HG03095 (cell line): ENCODE results near the gene FAM171A2.

Experiments
- ATAC-seq: cut with Tn5 transposase; IDR thresholded peaks from one replicate; pipeline ENCODE4 v1.9.1; 2021; ENCODE audit warnings: moderate library complexity; ENCODE audit not compliant: unreplicated experiment

Gene FAM171A2

DNA sequence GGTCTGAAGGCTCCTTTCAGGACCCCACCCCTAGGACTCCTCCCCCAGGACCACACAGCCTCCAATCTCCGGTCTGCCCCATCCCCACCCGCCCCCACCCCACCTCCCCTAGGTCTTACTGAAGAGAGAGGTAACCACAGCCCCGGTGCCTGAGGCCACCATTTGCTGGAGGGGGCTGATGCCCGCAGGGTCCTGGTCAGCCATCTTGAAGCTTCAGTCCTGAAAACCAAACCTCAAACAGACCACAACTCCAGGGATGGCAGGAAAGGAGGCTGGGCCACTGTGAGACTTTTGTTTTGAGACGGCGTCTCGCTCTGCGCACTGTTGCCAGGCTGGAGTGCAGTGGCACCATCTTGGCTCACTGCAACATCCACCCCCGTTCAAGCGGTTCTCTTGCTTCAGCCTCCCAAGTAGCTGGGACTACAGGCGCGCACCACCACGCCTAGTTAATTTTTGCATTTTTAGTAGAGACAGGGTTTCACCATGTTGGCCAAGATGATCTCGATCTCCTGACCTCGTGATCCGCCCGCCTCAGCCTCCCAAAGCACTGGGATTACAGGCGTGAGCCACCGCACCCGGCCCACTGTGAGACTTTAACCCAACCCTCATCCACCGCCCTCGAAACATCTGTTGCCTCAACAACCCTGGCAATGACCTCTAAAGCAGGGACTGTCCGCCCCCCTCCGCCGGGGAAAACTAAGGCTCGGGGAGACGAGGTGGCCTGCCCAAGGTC, 40.1 kb downstream of the FAM171A2 start:
- no peak for ATAC-seq

DNA sequence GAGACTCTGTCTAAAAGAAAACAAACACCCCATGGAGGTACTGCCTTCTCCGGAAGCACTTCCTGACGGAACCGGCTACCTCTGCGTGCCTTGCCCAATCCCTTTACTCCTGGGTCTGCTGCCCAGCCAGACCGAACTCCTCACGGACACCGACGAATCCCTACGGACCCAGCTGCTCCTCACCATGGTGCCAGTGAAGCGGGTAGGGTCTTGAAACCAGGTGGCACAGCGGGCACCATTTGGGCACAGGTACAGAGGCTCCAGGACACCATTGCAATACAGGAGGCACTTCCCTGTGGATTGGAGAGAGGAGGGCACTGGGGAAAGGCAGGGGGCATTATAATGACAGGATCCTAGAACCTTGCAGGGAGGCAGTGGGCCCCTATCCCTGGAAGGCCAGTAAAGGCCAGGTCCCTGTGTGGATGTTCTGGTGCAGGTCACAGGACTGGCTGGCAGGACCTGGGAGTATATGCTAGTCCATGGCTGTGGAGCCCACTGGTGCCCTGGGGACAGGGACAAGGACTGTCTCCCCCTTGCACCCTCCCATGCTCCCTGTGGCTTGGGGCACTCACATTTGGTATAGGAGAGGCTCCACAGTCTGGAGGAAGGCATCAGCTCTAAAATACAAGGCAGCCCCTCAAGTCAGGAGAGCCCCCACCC, 41.3 kb downstream of the FAM171A2 start:
- ATAC-seq = no peak

DNA sequence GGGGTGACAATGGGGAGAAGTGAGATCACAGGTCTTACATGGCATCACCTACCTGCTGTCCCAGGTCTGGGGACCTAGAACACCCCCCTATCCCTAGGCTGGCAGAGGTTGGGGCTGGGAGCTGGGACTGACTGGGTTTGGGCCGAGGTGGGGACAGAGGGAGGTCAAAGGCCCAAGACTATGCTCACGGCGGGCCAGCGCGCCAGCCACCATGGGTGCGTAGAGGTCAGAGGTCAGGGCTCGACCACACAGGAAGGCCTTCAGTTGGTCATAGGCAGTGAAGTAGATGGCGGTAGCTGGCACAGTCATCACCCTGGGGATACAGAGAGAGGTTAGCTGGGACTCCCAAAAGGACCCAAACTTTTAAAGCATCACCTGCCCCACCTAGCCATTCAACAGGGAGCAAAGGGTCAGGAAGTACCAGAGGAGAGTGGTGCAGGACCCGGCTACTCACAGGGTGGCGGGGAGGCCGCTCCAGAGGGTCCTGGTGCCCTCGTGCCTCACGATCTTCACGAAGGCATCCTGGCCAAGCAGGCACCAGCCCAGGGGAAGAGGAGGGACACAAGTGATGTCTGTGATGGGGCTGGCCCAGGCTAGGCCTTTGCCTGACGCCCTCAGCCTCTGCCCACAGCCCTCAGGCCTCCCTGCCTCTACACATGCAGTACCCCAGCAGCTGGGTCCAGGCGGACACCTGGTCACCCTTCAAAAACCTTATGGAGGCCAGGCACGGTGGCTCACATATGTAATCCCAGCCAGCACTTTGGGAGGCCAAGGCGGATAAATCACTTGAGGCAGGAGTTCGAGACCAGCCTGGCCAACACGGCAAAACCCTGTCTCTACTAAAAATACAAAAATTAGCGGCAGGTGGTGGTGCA, 42.2 kb downstream of the FAM171A2 start:
- ATAC-seq = no peak

DNA sequence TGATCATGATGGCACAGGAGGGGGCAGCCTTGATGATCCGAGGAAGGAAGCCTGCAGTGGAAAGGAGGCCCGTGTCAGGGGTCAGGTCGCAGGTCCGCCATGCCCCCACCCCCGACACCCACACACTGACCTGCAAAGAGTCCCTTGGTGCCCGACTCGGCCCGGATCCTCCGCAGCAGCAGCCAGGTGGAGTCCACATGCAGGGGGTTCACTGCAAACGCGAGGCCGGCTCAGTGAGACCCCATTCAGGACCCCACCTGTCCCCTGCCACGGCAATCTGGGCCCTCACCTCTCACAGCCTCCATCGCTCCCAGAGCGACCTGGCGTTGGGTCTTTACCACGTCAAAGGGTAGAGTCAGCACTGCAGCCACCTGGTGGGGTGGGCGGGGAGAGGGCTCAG, 43.6 kb downstream of the FAM171A2 start:
- no peak for ATAC-seq

DNA sequence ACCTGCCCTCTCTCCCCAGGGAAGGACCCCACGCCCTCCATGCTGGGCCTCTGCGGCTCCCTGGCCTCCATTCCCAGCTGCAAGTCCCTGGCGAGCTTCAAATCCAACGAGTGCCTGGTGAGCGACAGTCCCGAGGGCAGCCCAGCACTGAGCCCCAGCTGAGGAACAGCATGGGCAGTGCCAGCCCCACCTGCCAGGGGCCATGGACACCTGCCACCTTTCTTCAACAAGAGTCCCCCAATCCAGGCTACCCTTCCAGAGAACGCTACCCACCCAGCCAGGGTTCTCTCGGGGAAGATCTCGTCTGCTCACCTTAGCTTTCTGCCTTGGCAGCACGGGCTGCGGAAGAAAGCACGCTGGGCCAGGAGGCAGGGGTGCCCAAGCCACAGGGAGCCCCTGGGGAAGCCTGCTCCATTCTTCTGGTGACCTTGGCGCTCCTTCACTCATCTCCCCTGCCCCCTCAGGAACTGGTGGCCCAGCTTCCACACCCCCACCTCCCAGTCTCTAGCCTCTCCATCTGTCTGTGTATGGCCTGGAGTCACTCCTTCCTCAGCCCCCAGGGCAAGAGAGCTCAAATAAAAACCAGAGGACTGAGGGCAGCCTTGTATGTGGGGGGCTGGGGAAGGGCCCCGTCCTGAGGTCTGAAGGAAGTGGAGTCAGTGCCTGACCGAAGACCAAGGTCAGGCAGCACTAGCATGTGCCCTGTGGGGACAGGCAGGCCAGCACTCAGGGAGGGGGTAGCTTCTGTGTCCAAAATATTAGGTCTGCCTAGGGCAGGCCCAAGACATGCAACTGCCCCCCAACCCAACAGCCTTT, 45.4 kb downstream of the FAM171A2 start:
- ATAC-seq = no peak

DNA sequence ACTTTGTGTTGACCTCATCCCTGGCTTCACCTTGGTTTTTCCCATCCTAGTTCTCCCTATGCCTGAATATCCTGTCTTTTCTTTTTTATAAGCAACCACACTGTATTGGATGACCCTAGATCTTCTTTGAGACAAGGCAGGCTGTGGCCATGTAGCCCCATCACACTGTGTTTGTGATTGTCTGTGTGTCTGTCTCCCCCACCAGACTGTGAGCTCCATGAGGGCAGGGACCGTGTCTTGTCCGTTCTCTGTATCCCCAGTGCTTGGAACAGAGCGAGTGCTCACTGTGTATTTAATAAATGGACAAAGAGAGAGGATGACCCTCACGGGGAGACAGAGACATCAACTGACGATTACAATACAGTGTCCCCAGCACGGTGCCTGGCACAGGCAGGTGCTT, 46.1 kb downstream of the FAM171A2 start:
- no peak for ATAC-seq

DNA sequence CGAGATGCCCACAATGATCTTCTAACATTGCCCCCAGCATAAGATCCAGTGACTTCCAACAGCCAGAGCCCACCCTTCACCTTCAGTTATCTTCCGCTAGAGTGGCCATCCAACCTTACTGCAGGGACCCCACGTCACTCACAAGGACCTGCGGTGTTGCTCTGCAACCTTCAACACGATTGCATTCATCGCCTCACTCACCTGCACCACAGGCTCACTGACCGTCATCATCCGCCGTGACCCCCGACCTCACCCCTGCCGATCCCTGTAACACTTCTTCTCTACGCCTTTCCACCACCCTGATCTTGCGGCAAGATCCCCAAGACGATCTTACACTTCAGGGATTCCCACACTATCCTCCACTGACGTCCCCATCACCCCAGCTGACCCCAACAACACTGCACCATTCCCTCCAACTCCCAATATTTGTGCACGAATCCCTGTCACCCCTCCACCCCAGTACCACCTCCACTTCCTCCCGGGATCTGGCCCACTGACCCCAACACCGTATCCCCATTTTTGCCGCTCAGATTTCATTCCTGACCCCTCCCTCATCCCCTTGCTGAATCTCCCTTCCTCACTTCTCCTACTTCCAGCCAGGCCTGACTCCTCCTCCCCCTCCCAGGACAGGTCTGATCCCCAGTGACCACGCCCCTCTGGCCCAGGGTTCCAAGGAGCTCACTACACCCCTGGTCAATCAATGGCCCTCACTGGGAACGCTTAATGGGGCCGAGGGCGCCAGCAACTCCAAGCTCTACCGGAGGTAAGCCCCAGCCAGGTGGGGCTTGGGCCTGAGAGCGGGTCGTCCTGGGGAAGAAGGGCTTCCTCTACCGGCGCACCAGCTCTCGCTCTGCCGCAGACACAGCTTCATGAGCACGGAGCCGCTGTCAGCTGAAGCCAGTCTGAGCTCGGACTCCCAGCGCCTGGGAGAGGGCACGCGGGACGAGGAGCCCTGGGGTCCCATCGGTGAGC, 47.6 kb downstream of the FAM171A2 start:
- no peak for ATAC-seq

DNA sequence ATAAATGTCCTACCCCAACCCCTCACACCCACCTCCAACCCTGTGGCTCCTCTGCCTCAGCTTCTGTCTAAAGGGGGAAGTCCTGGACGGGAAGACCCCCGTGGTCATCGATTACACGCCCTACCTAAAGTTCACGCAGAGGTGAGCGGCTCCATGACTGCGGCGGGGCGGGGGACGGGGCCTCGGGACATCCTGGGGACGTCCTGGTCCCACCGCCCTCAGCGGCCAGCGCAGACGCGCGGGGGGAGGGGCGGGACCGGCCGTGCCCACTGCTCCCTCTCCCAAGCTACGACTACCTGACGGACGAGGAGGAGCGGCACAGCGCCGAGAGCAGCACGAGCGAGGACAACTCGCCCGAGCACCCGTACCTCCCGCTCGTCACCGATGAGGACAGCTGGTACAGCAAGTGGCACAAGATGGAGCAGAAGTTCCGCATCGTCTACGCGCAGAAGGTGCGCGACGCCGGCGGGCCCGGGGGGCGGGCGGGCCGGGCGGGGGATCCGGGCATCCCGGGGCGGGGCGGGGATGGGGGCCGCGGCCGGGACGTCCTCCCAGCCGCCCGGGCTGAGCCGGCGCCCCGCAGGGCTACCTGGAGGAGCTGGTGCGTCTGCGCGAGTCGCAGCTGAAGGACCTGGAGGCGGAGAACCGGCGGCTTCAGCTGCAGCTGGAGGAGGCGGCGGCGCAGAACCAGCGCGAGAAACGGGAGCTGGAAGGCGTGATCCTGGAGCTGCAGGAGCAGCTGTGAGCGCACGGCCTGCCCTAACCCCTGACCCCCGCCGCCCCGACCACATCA, 48.6 kb downstream of the FAM171A2 start:
- no peak for ATAC-seq

DNA sequence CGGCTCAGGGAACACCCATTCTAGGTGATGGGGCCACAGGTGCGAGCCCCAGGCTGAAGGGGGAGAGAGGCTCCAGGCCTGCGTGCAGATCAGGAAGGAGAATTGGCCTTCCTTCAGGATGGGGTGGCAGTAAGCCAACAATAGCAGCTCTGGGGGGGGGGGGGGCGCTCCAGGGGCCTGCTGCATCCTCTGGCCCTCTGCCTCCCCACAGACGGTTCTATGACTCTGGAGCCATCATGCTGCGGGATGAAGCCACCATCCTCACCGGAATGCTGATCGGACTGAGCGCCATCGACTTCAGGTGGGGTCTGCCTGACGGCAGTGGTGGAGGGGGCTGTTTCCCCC, 49.2 kb downstream of the FAM171A2 start:
- no peak for ATAC-seq

DNA sequence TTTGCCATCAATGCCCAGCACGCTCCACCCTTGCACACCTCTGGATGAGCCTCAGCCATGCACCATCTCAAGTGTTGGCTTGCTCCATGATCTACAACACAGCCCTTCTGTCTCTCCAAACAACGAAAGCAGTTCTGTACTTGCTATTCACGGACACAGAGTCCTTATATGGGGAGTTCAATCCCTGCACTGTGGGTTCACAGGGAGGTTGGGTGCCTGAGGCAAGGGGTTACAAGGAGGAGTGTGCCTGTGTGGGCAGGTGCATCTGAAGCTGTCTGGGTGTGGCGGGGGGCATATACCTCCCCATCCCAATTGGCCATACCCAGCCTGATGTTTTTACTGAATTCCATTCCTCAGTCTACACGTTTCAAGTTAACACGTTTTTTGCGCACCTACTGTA, 49.6 kb downstream of the FAM171A2 start:
- ATAC-seq = no peak

DNA sequence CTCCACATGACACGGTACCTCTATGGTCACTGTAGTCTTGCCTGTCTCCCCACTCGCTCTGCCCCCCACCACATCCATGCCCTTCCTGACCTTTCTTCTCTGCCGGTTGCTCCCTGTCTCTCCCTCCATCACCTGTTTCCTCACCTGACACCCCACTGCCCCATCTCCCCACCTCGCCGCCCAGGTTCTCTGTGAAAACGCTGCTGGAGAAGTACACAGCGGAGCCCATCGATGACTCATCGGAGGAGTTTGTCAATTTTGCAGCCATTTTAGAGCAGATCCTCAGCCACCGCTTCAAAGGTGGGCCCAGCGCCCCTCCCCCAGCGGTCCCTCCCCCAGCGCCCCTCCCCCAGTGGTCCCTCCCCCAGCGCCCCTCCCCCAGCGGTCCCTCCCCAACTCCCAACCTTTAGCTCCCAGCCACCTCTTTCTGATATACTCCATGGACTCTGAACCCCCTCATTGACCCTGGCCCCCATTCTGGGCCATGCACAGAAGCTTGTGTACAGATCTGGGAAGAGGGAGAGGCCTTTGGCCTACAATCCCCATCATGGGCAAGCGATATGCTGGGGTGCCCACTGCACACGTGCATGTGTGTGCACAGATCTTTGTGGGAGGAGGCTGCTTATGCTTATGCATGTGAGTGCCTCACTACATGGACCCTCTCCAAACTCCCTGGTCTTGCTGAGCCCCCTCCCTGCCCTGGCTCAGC, 51.1 kb downstream of the FAM171A2 start:
- ATAC-seq = no peak

DNA sequence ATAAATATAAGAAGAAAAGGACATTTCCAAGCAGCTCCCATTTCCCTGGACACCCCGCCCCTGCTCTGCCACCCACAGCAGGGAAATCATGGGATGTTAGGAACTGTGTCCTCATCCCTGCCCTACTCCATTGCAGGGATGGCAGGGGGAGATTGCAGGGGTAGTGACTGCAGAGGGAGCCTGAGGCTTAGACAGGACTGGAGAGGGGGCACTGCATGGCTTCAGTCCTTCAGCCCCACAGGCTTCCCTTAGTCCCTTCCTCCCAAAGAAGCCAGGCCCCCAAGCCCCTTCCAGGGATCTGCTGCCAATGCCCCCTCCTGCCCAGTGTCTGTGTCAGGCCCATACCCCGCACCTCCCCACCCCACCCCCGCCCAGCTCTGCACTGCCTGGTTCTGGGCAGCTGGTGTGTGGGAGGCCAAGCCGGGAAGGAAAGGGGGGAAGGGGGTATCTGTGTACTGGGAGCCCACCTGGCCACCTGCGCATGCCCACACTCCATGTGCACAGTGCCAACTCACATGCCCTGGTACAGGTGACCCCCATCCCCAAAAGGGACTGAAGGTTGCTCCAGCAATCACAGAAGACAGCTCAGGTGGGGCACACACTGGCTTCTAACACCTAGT, 52.0 kb downstream of the FAM171A2 start:
- no peak for ATAC-seq

DNA sequence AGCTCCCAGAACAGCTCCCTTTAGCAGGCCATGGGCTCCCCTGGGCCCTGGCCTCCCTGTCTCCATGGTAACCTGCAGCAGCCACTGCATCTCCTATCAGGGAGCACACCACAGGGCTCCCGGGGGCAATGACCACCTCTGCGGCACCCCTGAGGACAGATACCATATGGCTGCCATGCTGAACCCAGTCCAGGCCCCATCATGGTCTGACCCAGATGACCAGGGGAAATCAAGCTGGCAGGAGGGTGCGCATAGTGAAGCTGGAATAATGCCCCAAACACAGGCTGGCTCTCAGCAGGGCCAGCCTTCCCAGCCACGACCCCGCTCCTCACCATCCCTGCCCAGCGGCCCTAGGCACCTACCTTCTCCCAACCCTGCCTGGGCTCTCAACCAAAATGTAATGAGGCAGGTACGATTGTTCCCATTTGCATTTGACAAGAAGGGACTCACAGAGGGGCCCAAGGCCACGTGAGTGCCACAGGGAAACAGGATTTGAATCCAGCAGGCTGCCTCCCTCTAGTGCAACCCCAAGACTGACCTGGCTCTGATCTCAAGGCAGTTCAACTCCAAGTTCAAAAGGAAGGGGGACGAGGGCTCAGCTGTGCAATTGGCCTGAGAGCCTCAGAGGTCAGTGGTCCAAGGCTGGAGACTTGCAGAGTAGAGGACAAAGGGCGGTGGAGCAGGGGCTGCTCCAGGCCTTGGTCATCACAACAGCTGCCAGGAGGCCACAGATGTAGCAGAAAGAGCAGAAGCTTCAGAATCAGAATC, 52.9 kb downstream of the FAM171A2 start:
- no peak for ATAC-seq

DNA sequence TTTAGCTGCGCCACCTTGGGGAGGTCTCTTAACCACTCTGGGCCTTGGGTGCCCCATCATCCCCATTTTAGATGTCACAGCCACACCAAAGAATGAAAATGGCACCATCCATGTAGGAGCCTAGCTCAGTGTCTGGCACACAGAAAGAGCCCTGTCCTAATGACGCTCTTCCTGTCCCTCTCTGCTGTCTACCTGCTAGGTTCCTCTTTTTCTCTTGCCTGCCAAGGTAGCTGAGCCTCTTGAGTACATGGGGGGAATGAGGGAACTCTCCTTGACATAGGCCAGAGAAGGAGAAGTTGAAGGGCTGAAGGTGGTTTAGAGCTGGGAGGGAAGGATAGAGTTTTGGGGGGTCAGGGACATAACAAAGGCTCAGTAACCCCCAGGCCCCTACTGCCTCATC, 53.5 kb downstream of the FAM171A2 start:
- ATAC-seq = no peak

DNA sequence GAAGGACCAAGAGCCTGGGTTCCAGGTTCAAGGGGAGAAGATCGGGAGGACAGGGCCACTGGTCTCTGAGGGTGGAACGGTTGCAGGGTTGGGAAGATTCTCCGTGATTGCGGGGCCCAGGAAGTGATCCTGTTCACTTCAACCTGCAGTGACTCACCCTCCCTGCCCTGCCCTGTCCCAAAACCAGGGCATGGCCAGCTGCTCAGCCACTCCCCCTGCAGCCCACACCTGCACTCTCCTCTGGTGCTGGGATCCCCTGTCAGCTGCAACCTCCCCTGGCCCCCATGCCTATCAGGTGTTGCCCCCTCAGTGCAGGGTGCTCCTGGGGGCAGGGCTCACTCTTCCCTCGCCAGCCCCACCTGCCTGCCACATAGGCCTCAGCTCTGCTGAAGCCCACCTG, 54.2 kb downstream of the FAM171A2 start:
- ATAC-seq = no peak

DNA sequence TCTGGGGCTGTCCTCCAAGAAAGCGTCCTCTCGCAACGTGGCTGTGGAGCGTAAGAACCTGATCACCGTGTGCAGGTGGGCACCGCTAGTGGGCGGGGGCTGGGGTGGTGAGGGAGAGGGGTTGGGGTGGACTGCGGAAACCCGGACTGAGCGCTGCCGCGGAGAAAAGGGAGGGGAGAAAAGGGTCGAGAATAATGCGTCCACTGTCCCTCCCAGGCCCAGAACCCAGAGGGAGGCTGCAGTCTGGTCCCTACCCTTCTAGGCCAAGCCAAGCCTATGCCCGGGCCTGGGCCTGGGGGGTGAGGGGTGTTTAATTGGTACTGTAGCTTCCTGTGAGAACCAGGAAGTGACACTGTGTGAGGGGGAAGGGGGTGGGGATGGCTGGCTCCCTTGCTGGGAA, 54.8 kb downstream of the FAM171A2 start:
- no peak for ATAC-seq

DNA sequence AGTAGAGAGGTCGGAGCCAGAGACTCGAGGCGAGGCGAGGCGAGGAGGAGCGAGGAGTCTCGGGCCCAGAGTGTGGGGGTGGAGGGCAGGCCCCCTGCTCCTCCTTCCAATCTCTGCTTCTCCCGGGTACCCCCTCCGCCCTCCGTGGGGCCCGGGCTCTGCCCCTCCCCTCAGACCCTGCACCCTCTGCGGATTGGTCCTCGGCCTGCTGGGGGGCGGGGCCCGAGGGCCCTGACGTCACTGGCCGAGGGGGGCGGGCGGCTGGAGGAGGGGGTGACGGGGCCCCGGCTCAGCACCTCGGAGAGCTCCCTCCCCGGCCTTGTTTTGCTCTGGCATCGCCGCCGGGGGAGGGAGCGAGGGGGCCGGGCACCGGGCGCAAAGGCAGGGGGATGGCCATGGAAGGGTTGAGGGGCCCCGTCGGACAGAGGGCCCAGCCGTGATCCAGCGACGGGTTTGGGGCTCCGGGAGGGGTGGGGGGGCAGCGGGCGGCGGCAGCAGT, 55.3 kb downstream of the FAM171A2 start, which contains the start of gene RUNDC3A:
Gene RUNDC3A (plus strand): TSS at position 282 of the 499 bp plus-strand sequence. CDS start 232 bp downstream, outside the sequence.
- ATAC-seq = no peak
